Kidney capillary endothelial cell (primary cell): ENCODE measurements around the gene ARHGEF1.
"Not testable (repeated sequence)": the region's sequence is repeated elsewhere in the genome, so short reads cannot be mapped to it uniquely, and the experiment has no call there.

Source experiments
- DNase-seq: peaks from one replicate; pipeline ENCODE4 v3.0.0-alpha.2; 2018; ENCODE audit warnings: low spot score

ARHGEF1 gene

DNA sequence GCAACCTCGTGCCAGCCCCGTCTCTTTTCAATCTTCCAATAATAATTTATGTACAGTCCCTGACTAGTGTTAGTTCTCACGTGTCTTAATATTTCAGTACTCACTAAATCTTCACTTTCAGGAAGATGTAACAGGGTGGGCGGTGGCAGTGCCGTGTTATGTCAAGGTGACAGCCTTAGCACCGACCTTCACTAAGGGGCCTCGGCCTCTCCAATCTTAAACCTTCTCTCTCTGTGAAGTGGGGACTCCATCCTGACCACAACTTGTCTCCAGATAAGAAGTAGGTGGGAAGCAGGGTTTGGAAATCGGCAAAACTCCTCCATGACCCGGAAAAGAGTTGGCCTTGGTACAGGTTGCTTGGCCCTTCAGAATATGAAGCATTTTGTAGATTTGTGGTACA lies 21.1 kb upstream of the ARHGEF1 start:
- no peak for DNase-seq

DNA sequence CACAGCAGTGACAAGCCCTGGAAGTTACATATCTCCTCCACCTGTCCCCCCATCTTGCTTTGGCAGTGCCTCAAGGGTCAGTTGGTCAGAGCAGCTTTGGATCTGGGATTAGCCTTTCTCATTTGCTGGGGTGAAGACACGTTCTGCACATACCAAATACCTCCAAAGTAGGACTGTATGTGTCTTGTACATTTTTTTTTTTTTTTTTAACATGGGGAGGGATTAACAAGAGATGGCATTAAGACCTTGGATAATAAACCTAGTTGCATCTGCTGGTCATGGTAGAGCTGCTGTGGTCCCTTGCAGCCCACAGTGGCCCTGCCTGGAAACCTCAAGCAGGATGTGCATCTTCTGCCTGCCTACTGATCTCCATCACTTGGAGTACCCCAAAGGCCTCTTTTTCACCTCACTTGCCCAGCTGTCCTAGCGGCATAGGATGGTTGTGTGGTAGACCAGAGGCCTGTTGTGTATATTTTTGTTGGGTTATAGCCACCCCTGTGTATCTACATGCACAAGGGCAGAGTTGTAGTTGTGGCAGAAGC lies 20.5 kb upstream of the ARHGEF1 start:
- no peak for DNase-seq

DNA sequence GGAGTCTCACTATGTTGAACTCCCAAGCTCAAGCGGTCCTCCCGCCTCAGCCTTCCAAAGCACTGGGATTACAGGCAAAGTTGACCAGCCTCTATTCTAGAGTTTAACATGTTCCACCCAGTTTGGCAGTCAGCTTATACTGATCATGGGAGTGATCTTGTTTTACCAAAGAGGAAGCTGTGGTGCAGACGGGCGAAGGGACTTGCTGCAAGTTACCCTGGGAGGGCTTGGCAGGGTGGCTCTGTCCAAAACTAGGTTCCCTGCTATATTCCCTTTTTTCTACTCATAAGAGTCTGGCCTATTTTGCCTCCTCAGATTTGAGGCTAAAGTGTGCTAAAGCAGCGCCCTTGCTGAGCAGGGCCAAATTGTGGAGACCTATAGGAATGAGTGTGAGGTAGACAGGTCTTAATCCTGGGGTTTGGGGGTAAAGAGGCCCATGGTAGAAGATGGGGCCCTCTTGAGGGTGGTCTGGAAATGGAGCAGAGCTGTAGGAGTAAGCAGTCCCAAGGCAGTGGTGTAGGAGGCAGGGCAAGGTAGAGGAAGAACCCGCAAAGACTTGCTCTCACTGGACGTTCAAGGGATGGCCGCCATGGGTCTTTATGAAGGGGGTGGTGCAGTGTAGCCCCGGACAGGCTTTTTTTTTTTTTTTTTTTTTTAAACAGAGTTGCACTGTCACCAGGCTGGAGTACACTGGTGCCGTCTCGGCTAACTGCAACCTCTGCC lies 19.6 kb upstream of the ARHGEF1 start:
- DNase-seq = no peak

DNA sequence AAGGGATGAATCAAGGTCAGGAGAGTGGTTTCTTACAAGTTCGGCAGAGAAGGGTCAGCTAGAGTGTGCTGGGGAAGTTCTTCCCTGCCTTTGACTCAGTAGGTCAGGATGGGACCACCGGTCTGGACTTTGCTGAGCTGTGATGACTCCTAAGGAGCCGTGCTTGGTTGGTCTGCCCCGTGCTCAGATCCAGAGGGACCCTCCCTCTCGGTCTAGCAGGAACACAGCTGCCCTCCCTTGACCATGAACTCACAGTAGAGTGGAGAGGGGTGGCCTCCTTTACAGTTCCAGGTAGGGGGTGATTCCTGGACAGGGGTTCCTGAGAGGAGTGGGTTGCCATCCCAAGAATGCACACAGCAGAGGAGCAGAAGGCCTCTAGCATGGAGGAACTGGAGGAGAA lies 18.6 kb upstream of the ARHGEF1 start:
- no peak for DNase-seq

DNA sequence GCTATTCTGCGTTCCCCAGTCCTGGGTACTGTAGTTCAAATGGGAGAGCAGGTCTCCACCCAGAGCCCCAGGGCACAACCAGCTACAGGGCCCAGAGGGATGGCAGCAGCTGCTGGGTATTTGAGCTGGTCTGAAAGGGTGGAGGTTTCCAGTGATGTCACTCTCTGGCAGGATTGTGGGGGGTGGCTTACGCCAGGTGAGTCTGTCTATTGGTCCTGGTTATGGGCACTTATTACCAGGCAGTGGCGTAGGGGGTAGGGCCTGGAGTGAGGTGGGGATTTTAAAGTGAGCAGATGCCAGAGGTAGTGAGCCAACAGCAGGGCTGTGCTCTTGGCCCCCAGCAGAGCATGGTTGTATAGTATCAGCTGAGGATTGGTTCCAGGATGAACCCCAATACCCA lies 16.7 kb upstream of the ARHGEF1 start:
- DNase-seq = no peak

DNA sequence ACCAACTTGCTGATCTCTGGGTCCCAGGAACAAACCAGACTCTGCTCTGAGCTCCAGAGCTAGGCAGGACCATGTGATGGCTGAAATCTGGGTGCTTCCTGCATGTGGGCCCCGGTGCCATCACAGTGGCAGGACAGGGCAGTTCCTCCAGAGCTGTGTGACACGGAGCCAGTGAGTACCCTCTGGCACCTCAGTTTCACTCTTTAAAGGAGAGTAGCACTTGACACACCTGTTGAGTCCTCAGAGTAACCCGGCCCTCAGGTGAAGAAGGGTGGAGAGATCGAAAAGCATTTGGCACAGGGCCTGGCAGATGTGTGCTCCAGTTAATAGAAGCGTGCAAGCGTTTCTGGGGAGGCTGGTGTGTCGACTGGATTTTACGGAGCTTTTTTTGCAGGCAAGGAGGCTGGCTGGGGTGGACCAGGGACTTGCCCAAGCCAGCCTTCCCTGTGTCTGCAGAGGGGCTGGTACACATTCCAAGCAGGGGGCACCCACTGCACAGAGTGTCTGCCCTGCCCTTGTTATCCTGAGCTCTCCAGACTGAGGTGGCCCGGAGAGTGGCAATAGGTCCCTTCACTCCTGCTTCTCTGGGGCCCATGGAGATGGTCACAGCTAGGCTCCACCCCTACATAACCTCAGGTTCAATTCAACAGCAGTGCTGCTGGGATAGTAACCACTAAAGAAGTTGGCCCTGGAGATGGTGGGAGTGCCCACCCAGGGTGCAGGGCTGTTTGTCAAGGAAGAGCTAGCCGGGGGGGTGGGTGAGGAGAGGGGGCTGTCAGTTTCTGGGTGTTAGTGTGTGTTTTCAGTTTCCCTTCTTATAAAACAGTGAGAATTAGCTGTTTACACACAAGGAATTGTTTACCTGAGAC lies 14.6 kb upstream of the ARHGEF1 start:
- DNase-seq = no peak

DNA sequence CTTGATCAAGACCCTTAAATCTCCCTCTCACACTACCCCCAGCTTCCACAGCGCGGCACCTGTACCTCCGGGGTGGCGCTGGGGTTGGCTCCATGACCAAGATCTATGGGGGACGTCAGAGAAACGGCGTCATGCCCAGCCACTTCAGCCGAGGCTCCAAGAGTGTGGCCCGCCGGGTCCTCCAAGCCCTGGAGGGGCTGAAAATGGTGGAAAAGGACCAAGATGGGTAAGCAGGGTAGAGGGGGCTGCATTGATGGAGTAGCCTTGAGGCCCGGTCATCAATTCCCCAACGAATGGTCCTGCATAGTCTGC lies 14.0 kb upstream of the ARHGEF1 start:
- no peak for DNase-seq

DNA sequence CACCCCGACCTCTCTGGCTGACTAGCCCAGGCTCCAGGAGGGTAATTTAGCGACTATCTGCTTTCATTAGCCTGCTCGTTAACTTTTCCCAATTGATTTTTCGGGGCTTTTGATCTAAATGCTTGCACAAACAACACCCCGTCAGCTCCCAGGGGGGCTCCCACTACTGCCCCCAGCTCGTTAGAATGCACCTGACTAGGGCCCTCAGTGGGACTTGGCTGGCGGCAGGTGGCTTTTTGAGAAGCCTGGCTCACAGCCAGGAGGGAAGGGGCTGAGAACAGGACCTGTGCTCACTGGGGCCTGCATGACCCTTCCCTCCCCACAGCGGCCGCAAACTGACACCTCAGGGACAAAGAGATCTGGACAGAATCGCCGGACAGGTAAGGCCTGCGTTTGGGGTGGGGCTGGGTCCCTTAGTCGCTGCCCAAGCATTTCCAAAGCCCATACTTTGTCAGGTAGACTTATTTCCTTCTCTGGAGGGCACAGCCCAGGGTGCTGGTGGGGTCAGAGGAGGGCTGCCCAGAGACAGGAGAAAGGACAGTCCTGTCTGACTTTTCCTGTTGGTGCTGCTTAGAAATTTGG lies 13.5 kb upstream of the ARHGEF1 start:
- DNase-seq = no peak

DNA sequence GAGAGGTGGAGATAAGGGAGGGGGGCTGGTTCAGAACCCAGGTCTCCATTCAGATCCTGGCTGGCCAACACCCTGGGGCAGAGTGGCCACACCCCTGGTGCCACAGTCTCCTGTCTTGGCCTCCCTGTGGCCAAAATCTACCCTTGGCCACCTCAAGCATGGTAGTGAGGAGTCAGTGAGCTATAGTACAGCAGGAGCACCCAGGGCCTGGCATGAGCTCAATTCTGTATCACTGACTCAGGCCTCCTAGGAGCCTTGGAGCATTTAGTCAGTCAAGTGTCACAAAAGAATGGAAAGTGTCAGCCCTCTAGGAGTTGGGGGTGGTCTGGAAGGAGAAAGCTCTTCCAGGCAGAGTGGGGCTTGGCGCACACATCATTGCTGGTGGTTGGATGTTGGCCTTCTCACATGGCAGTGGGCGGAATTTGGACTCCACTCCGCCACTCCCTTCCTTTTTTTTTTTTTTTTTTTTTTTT lies 12.5 kb upstream of the ARHGEF1 start:
- no peak for DNase-seq

DNA sequence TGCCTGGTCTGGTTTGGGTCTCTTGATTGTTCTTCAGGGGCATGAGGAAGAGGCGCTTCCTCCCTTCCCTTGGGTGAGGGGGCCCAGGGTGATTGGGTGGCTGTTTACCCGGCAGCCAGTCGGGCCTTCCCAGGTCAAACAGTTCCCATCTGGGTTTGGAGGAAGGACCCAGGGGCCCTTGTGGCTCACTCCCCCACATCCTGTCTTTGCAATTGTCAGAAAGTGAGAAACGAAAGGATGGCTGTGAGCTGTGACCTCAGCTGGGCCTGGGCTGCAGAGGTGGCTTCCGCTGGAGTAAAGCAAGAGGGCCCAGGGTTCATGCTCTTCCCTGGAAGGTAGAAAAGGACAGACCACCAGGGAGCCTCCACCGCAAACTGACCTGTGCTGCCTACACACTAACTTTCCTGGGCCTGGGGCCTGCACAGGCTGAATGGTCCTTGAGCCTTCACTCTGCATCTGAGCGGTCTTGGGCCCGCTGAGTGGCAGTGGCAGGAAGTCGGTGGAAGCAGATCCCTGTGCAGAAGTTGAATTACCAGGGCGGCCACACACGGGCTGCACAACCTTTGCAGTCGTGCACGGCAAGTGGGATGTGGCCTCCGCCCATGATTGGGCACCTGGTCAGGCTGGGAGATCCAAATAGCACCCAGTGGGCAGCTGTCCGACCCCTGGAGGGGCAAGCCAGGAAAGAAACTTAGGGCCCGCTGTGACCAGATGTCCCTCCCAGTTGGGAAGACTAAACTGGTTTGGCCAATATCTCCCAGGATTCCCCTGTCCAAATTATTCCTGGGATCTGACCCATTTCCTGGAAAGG lies 11.2 kb upstream of the ARHGEF1 start:
- no peak for DNase-seq

DNA sequence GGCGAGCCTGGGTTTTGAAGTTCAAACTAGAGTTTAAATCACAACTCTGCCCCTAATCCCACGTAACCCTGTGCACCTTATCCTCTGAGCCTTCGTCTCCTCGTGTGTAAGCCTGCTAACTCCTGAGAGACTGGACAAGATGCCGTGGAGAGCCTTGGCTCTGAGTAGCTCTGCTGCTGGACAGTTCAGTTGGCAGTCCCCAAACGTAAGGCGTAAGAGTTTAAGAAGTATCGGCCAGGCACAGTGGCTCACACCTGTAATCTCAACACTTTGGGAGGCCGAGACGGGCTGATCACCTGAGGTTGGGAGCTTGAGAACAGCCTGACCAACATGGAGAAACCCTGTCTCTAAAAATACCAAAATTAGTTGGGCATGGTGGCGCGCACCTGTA lies 10.6 kb upstream of the ARHGEF1 start:
- no peak for DNase-seq

DNA sequence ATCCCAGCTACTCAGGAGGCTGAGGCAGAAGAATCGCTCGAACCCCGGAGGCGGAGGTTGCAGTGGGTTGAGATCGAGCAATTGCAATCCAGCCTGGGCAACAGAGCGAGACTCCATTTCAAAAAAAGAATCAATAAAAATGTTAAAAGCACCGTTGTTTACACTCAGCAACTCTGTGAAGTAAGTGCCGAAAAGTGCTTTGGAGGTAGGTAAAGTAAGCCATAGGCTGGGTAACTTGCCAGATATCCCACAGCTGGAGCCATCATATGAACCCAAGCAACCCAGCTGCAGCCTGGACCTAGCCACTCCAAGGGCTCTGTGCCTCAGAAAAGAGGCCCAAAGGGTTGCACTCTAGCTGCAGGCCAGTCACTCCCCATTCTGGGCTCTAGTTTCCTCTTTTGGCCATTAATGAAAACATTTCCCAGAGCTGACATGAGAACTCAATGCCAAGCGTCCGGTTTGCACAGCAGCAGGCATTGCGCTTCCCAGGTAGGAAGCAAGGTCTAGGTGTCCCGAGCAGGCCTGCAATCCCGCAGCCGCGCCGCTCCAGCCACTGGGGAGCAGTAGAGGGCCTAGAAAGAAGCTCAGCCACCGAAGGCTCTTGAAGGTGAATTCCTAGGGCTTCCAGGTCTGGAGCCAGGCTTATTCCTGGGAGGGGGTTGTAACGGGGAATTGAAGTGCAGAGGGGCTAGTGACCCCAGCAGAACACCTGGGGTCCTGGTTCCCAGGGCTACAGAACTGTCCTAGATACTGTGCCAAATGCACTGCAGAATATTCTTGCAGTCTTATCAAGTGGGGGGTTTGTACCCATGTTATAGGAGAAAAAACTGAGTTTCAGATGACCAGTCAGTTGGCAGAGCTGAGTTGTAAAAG lies 10.0 kb upstream of the ARHGEF1 start:
- DNase-seq = no peak

DNA sequence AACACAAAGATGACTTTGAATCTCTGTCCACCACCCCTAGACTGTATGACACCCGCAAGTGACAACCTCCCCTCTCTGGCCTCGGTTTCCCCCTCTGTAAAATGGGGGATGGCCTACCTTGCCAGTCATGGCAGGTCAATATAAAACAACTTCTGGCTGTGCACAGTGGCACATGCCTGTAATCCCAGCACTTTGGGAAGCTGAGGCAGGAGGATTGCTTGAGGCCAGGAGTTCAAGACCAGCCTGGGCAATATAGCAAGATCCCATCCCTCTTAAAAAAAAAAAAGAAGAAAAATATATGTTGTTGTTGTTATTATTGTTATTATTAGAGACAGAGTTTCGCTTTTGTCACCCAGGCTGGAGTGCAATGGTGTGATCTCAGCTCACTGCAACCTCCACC lies 7.0 kb upstream of the ARHGEF1 start:
- DNase-seq = not testable (repeated sequence)

DNA sequence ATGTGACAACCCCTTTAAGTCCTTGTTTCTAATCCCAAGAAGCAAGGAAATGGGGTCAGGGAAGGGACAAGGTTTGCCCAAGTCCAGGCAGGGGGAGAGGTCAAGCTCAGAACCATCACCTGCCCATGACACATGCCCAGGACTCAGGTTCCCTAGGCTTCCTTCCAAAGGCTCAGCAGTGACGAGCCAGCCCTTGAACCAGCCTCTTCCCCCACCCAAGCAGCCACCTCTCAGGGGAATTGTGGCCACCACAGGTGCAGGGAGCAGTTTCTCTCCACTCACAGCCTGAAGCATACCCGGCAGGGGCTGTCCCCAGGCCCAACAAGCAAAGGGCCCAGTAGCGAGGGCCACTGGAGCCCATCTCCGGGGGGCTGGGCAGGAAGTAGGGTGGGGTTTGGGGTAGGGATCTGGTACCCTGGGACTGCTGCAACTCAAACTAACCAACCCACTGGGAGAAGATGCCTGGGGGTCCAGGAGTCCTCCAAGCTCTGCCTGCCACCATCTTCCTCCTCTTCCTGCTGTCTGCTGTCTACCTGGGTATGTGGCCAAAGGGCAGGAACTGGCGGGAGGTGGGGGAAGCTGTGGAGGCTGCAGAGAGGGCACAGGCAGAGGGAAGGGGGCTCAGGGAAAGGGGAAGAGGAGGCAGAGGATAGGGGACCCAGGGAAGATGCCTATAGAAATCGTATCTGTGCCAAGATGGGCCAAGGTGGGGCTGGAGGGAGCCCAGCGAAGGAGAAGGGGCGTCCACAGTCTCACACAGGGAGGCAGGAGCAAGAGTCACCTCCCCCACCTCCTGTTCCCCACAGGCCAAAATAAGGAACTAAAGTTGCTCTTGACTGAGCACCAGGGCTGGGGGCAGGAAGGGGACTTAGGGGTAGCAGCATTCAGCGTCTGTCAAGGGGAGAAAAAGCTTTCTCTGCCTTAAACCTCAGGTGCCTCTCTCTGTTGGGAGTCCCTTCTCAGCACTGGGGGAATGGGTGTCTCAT lies 5.8 kb upstream of the ARHGEF1 start, which contains the start of gene CD79A:
TSS of gene CD79A (plus strand) at position 433 of the 986 bp plus-strand sequence. CDS start at position 459, 26 bp downstream.
- no peak for DNase-seq

DNA sequence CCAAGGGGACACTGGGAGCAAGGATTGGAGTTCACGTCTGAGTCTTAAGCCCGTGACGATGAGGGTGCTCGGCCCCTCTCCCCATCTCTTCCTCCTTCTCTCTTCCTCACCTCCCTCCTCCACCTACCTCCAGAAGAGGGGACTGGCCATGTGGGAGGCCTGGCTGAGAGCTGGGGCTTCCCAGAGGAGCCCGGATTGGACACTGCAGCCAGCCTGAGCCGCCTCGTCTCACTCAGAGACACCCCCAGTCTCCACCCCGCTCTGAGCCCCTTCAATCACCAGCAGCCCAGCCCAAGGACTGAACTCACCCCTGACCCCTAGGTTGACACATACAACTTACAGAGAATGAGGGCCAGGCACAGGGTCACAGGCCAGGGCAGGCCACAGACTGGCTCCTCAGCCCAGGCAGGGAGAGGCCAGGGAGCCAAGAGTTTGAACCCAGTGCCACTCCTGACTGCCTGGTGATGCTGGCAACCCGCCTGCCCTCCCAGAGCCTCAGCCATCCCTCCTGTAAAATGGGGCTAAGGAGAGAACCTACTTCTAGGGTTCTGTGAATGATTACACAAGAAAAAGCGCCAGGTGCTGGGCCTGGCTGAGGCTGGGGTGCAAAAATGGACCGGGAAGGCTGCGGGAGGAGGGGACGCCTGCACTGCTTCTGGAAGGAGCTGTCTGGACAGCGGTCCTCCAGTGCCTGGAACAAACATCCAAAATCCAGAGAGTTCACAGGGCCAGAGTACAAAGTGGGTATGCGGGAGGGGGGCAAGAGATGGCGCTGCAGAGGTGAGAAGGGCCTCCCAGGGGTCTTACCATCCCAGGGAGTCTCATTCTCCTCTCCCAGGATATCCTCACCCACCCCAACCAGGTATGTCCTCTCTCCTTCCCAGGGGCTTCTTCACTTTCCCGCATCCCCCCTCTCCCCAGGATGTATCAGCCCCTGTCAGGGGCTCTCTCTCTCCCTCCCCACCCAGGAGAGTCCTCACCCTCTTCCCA lies 4.8 kb upstream of the ARHGEF1 start:
- DNase-seq = no peak

DNA sequence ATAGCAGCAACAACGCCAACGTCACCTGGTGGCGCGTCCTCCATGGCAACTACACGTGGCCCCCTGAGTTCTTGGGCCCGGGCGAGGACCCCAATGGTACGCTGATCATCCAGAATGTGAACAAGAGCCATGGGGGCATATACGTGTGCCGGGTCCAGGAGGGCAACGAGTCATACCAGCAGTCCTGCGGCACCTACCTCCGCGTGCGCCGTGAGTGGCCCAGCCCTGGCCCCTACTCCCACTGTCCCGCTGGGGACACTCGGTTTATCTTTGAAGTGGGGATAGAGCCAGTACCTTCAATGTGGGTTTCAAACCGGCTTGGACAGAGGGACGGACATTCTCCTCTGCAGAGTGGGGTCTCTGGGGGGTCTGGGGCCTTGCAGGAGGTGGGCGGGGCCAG lies 3.9 kb upstream of the ARHGEF1 start:
- DNase-seq = no peak

DNA sequence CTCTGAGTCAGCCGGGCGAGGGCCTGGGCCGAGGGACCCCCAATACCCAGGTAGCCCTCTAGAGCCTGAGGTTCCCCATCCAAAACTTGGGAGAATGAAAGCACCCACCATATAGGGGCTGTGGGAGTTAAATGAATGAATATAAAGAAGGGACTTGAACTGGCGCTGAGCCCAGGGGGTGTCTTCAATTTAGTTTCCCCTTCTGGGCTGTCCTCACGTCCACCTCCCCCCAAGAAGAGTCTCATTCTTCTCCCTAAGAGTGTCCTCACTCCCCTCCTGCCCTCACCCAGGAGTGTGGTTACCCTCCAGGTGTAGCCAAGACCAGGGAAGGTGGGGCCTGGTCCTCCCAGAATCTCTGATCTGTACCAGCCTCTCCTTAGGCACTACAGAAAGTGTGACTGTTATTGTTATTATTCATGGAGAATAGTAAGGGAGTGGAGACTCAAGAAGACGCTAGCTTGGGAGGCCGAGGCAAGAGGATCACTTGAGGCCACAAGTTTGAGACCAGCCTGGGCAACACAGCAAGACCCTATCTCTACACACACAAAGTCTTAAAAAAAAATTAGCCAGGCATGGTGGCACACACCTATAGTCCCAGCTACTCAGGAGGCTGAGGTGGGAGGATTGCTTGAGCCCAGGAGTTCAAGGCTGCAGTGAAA lies 3.2 kb upstream of the ARHGEF1 start:
- no peak for DNase-seq

DNA sequence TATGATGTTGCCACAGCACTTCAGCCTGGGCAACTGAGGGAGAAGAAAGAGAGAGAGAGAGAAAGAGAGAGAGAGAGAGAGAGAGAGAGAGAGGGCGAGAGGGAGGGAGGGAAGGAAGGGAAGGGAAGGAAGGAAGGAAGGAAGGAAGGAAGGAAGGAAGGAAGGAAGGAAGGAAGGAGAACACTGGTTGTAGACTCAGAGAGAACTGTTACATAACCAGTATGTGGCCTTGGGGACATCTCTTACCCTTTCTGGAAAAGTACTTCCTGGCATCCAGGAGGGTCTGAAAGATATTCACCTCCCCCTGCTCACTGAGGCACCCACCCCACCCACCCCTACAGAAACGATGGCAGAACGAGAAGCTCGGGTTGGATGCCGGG lies 2.7 kb upstream of the ARHGEF1 start:
- DNase-seq = no peak
